IPS-15b (cell line): ENCODE data around the gene ZNF410.

Experiments
- H3K27me3 ChIP-seq: one replicate; pipeline ENCODE4 v1.6.1; 2013; ENCODE audit warnings: low read length; ENCODE audit not compliant: control insufficient read depth, insufficient read depth
- H3K36me3 ChIP-seq: one replicate; pipeline ENCODE4 v1.6.1; 2013; ENCODE audit warnings: low read length; ENCODE audit not compliant: control insufficient read depth, insufficient read depth
- H3K4me1 ChIP-seq: one replicate; pipeline ENCODE4 v1.6.1; 2013; ENCODE audit warnings: mild to moderate bottlenecking, low read length; ENCODE audit not compliant: control insufficient read depth, insufficient read depth
- H3K4me3 ChIP-seq: one replicate; pipeline ENCODE4 v1.5.1; 2013; ENCODE audit warnings: low read depth, low read length
- H3K9ac ChIP-seq: one replicate; pipeline ENCODE4 v1.6.1; 2013; ENCODE audit warnings: low read depth, mild to moderate bottlenecking, low read length
- H3K9me3 ChIP-seq: one replicate; pipeline ENCODE4 v1.6.1; 2013; ENCODE audit warnings: mild to moderate bottlenecking, low read length; ENCODE audit not compliant: control insufficient read depth, insufficient read depth

ZNF410 gene

GRCh38 chr14:73924337-73924736 lies 37.7 kb downstream of the ZNF410 start:
- H3K27me3 ChIP-seq: no peaks in the 10 kb centered on the region
- no peaks in the 10 kb centered on the region for H3K9me3 ChIP-seq
- H3K36me3 ChIP-seq: peaks cover 10% of the 10 kb centered on the region
- H3K4me1 ChIP-seq: no peaks in the 10 kb centered on the region
- no peak overlapping the region for H3K9ac ChIP-seq
- no peak overlapping the region for H3K4me3 ChIP-seq

- Histone ChIP-seq H3K9me3 (no peaks in the 10 kb centered on the region), H3K9ac (no peak overlapping the region), H3K36me3 (peaks cover 3% of the 10 kb centered on the region), H3K4me1 (no peaks in the 10 kb centered on the region), H3K4me3 (no peak overlapping the region), H3K27me3 (no peaks in the 10 kb centered on the region)
Observed at GRCh38 chr14:73935666-73936065, 49.0 kb downstream of the ZNF410 start.

GRCh38 chr14:73936548-73936947 lies 49.9 kb downstream of the ZNF410 start:
- no peaks in the 10 kb centered on the region for H3K9me3 ChIP-seq
- H3K36me3 ChIP-seq: no peaks in the 10 kb centered on the region
- H3K9ac ChIP-seq: no peak overlapping the region
- no peaks in the 10 kb centered on the region for H3K27me3 ChIP-seq
- H3K4me1 ChIP-seq: no peaks in the 10 kb centered on the region
- no peak overlapping the region for H3K4me3 ChIP-seq

- H3K27me3 ChIP-seq: no peaks in the 10 kb centered on the region
- H3K9ac ChIP-seq: no peak overlapping the region
- H3K36me3 ChIP-seq: no peaks in the 10 kb centered on the region
- no peak overlapping the region for H3K4me3 ChIP-seq
- H3K4me1 ChIP-seq: no peaks in the 10 kb centered on the region
- no peaks in the 10 kb centered on the region for H3K9me3 ChIP-seq
Observed at GRCh38 chr14:73937012-73937411, 50.4 kb downstream of the ZNF410 start.

GRCh38 chr14:73942180-73942579 lies 55.5 kb downstream of the ZNF410 start:
- no peaks in the 10 kb centered on the region for H3K9me3 ChIP-seq
- no peak overlapping the region for H3K9ac ChIP-seq
- no peaks in the 10 kb centered on the region for H3K27me3 ChIP-seq
- H3K4me3 ChIP-seq: no peak overlapping the region
- no peaks in the 10 kb centered on the region for H3K36me3 ChIP-seq
- no peaks in the 10 kb centered on the region for H3K4me1 ChIP-seq

GRCh38 chr14:73943083-73943482 lies 56.4 kb downstream of the ZNF410 start:
- Histone ChIP-seq H3K27me3 (no peaks in the 10 kb centered on the region), H3K4me1 (no peaks in the 10 kb centered on the region), H3K36me3 (no peaks in the 10 kb centered on the region), H3K9me3 (no peaks in the 10 kb centered on the region), H3K4me3 (no peak overlapping the region), H3K9ac (no peak overlapping the region)

GRCh38 chr14:73944432-73945158 lies 57.9 kb downstream of the ZNF410 start:
- H3K27me3 ChIP-seq: no peaks in the 10 kb centered on the region
- no peak overlapping the region for H3K4me3 ChIP-seq
- H3K36me3 ChIP-seq: no peaks in the 10 kb centered on the region
- no peaks in the 10 kb centered on the region for H3K9me3 ChIP-seq
- H3K4me1 ChIP-seq: no peaks in the 10 kb centered on the region
- H3K9ac ChIP-seq: no peak overlapping the region

GRCh38 chr14:73945159-73945670 lies 58.6 kb downstream of the ZNF410 start:
- Histone ChIP-seq H3K9ac (no peak overlapping the region), H3K27me3 (no peaks in the 10 kb centered on the region), H3K4me1 (no peaks in the 10 kb centered on the region), H3K36me3 (no peaks in the 10 kb centered on the region), H3K4me3 (no peak overlapping the region), H3K9me3 (no peaks in the 10 kb centered on the region)

GRCh38 chr14:73949752-73950734 lies 63.4 kb downstream of the ZNF410 start, which contains the start of the genes COQ6 and FAM161B:
Gene COQ6, plus strand, starts transcription at chr14:73950302. Its CDS starts 31 bp downstream, at chr14:73950333.
Gene FAM161B, minus strand, starts transcription at chr14:73950094. Its CDS starts 68 bp downstream, at chr14:73950026.
- peak within 1 kb of the TSS; percentile 41 for H3K9ac ChIP-seq

GRCh38 chr14:73953731-73954130 lies 67.1 kb downstream of the ZNF410 start:
- Histone ChIP-seq H3K9ac (no peak overlapping the region), H3K27me3 (no peaks in the 10 kb centered on the region), H3K9me3 (no peaks in the 10 kb centered on the region), H3K4me3 (no peak overlapping the region), H3K4me1 (no peaks in the 10 kb centered on the region), H3K36me3 (no peaks in the 10 kb centered on the region)

More at GRCh38 chr14:73949752-73950734, 63.4 kb downstream of the ZNF410 start, which contains the start of the genes COQ6 and FAM161B:
- Histone ChIP-seq H3K36me3 (no peaks in the 10 kb centered on the region), H3K27me3 (no peaks in the 10 kb centered on the region), H3K4me1 (no peaks in the 10 kb centered on the region), H3K9me3 (no peaks in the 10 kb centered on the region), H3K4me3 (peak within 1 kb of the TSS; percentile 84)

- Histone ChIP-seq H3K36me3 (peaks cover 6% of the 10 kb centered on the region), H3K9ac (no peak overlapping the region), H3K9me3 (no peaks in the 10 kb centered on the region), H3K4me1 (no peaks in the 10 kb centered on the region), H3K4me3 (no peak overlapping the region), H3K27me3 (no peaks in the 10 kb centered on the region)
Observed at GRCh38 chr14:73955674-73956073, 69.0 kb downstream of the ZNF410 start.
